Astrocyte (in vitro differentiated cells and primary cell): Measurements from ENCODE around the gene RNF146.

ENCODE experiments used
- CTCF ChIP-seq: IDR thresholded peaks from 2 replicates; pipeline ENCODE4 v1.5.1; 2011; ENCODE audit warnings: low read depth, mild to moderate bottlenecking, inconsistent platforms, low read length, moderate library complexity; ENCODE audit not compliant: insufficient read depth
- EZH2 ChIP-seq: IDR thresholded peaks from 2 replicates; pipeline ENCODE4 v1.6.1; 2012; ENCODE audit warnings: mild to moderate bottlenecking, low read length, inconsistent platforms; ENCODE audit not compliant: insufficient read depth

- no peak for TF ChIP-seq CTCF
- TF ChIP-seq EZH2 = no peak
Measured at GRCh38 chr6:127225497-127225896, 41.2 kb upstream of the RNF146 start.
